Progenitor cell of endocrine pancreas (in vitro differentiated cells): ENCODE results near the gene FAM118A. TPM values are rescaled to one million over a fixed set of nuclear protein-coding genes. Genes with fewer than 3 reads are reported as not detected.
"Not testable (repeated sequence)": the region's sequence is repeated elsewhere in the genome, so short reads cannot be mapped to it uniquely, and the experiment has no call there.

Experiments used
- DNase-seq: peaks from one replicate; pipeline ENCODE4 v3.0.0; 2021; ENCODE audit warnings: low spot score; ENCODE audit not compliant: unreplicated experiment
- H3K27ac Mint-ChIP-seq: 2 replicates; pipeline ENCODE4 v1.8.0; 2021; ENCODE audit warnings: mild to moderate bottlenecking, moderate library complexity, mixed read lengths
- H3K27me3 Mint-ChIP-seq: 2 replicates; pipeline ENCODE4 v1.8.0; 2021; ENCODE audit warnings: mixed read lengths
- H3K36me3 Mint-ChIP-seq: 2 replicates; pipeline ENCODE4 v1.8.0; 2022; ENCODE audit warnings: mixed read lengths; ENCODE audit not compliant: insufficient read depth
- H3K4me1 Mint-ChIP-seq: 2 replicates; pipeline ENCODE4 v1.8.0; 2021; ENCODE audit warnings: low read depth, mixed read lengths
- H3K4me3 Mint-ChIP-seq: 2 replicates; pipeline ENCODE4 v1.8.0; 2021; ENCODE audit warnings: low read depth, mild to moderate bottlenecking, moderate library complexity, mixed read lengths
- H3K9me3 Mint-ChIP-seq: 2 replicates; pipeline ENCODE4 v1.8.0; 2021; ENCODE audit warnings: low read depth, mixed read lengths
- long read RNA-seq: library from polyadenylated mRNA; unstranded; transcript quantifications from one replicate; pipeline ENCODE4 v2.0.0, GENCODE V29; 2020
- total RNA-seq: library from RNA; stranded (reverse); gene quantifications from 2 replicates; pipeline ENCODE4 v1.2.1, GENCODE V29; 2021
- TF ChIP-seq, protein P1 (sequence below): fragments of 200-600 bp; sonication (generic); IDR thresholded peaks from one replicate; pipeline ENCODE4 v1.5.0; 2021; ENCODE audit warnings: antibody characterized with exemption, mild to moderate bottlenecking; ENCODE audit not compliant: unreplicated experiment

The FAM118A gene
- total RNA-seq, result 122 and 131 TPM in 2 replicates
- long read RNA-seq, partial matches to known transcripts, result 10 of 61 reads
- long read RNA-seq, other reads (novel, unspliced or antisense), result 47 of 61 reads

DNA sequence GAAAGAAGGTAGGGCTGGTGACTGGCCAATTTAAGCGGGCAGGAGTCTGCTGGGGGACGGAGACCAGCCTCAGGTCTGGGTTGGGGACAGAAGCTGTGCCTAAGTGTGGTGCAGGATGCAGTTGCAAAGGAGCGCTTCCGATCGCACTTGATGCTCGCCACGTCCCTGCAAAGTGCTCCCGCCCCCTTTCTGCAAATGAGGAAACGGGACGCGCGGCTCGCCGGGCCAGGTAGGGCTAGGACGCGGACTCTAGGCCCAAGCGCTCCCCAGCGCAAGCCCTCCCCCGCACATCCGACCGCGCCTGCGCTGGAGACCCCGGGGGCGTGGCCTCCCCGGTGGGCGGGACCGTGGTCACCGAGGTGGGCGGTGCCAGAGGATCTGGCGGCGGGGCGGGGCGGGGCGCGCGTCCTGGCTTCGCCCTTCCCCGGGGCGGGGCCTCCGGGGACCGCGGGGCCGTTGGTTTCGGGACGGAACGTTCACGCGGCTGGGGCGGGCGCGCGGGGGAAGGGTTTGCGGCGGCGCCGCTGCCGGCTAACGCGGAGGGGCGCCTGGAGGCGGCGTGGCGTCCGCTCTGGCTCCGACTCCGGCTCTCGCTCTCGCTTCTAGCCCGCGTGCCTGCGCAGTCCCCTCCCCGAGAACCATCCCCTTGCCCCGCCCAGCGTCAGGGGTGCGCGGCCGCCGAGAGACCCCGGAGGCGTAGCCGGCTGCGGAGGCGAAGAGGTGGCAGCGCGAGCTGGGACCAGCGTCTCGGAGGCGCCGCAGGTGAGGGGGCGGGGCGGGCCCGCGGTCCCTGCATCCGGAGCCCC lies at the start of gene FAM118A:
Gene FAM118A (plus strand): TSS at position 513 of the 806 bp plus-strand sequence. CDS start 12,446 bp downstream, outside the sequence.
- Mint-ChIP-seq H3K27ac (peak within 1 kb of the TSS; percentile 95), H3K27me3 (peaks cover 5% of the 10 kb centered on the region), H3K4me3 (peak within 1 kb of the TSS; percentile 82), H3K36me3 (no peaks in the 10 kb centered on the region), H3K4me1 (peaks cover 36% of the 10 kb centered on the region), H3K9me3 (no peaks in the 10 kb centered on the region)
- peak; percentile 100 for DNase-seq
- TF ChIP-seq, protein P1, sequence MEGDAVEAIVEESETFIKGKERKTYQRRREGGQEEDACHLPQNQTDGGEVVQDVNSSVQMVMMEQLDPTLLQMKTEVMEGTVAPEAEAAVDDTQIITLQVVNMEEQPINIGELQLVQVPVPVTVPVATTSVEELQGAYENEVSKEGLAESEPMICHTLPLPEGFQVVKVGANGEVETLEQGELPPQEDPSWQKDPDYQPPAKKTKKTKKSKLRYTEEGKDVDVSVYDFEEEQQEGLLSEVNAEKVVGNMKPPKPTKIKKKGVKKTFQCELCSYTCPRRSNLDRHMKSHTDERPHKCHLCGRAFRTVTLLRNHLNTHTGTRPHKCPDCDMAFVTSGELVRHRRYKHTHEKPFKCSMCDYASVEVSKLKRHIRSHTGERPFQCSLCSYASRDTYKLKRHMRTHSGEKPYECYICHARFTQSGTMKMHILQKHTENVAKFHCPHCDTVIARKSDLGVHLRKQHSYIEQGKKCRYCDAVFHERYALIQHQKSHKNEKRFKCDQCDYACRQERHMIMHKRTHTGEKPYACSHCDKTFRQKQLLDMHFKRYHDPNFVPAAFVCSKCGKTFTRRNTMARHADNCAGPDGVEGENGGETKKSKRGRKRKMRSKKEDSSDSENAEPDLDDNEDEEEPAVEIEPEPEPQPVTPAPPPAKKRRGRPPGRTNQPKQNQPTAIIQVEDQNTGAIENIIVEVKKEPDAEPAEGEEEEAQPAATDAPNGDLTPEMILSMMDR, result no peak

DNA sequence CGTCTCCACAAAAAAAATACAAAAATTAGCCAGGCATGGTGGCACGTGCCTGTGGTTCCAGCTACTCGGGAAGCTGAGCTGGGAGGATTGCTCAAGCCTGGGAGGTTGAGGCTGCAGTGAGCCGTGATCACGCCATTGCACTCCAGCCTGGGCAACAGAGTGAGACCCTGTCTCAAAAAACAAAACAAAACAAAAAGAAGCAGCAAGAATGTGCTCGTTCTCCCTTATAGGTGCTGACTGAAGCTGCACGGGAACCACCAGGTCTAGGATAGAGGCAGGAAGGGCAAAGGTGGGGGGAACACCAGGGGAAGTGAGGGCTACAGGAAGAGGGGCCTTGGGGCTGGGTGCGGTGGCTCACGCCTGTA lies 49.4 kb upstream of the FAM118A start:
- H3K4me3 Mint-ChIP-seq, H3K9me3 Mint-ChIP-seq, DNase-seq, H3K4me1 Mint-ChIP-seq, H3K27ac Mint-ChIP-seq, H3K36me3 Mint-ChIP-seq, H3K27me3 Mint-ChIP-seq: not testable (repeated sequence)

DNA sequence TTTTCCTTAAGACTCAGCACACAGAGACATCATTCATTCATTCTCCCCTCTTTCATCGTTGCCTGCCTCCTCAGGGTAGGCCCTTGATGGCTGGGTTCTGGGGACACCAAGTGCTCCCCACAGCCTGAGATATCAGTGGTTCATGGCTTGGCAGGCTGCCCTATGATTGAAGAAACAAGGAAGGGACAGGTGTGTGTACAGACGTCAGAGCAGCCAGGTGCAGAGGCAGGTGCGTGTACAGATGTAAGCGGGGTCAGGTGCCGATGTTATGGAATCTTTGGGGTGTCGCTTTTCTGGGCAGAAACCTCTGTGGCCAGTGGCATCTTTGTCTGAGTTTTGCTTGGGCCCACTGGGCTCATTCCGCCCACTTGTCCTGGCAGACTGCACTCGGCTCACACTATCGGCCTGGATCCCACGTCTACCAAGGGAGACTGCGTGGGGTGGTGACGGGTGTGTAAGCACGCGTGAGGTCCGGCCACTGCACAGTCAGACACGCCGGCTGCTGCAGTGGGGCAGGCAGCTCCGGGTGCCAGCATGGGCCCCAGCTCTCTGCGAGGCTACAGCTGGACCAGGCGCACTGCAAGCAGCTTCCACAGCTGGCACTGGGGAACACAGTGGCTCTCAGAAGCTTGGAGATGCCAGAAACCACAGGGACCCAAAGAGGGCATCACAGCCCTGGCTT lies 48.2 kb upstream of the FAM118A start:
- TF ChIP-seq, protein P1, result no peak
- no peak overlapping the region for H3K27ac Mint-ChIP-seq
- H3K27me3 Mint-ChIP-seq, result peaks cover 6% of the 10 kb centered on the region
- no peak for DNase-seq
- no peaks in the 10 kb centered on the region for H3K9me3 Mint-ChIP-seq
- no peak overlapping the region for H3K4me3 Mint-ChIP-seq
- H3K36me3 Mint-ChIP-seq, result no peaks in the 10 kb centered on the region
- H3K4me1 Mint-ChIP-seq, result no peaks in the 10 kb centered on the region

DNA sequence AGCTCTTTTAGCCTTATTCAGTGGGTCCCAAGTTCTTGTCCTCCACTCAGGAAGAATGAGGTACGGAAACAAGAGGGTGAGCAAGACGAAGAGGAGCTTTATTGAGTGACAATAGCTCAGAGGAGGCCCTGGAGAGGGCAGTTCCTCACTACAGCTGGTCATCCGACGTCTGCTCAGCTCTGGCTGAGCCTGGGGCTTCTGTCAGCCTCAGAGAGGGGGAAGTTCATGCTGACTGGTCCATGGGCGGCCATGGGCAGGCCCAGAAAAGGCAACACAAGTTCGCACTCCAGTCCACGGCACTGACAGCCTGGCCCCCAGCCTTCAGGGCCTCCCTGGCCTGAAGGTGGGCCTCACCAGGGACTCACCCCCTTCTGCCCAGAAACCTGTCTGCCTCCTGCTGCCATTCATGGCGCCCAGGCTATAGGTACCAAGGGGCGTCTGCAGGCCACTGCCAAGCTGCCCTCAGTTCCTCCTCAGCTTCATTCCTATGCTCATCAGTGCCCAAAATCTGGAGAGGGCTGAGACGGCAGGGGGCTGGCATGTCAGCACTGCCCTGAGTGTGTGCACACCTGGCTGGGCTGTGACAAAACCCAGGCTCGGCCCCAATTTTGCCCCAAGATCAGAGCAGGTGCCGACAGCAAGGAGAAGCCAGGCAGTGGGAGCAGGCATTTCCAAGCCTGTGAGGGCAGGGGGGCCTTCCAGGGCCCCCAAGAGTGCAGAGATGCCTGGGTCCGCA lies 47.4 kb upstream of the FAM118A start:
- DNase-seq, result no peak
- no peaks in the 10 kb centered on the region for H3K4me1 Mint-ChIP-seq

GRCh38 chr22:45262931-45263462 lies 46.7 kb upstream of the FAM118A start:
- no peak for DNase-seq
- TF ChIP-seq, protein P1, result no peak
- no peak overlapping the region for H3K27ac Mint-ChIP-seq
- H3K27me3 Mint-ChIP-seq, result peaks cover 6% of the 10 kb centered on the region
- H3K36me3 Mint-ChIP-seq, result no peaks in the 10 kb centered on the region
- no peaks in the 10 kb centered on the region for H3K9me3 Mint-ChIP-seq
- H3K4me3 Mint-ChIP-seq, result no peak overlapping the region
- H3K4me1 Mint-ChIP-seq, result no peaks in the 10 kb centered on the region

More for the DNA sequence above, 47.4 kb upstream of the FAM118A start:
- Mint-ChIP-seq H3K4me3 (no peak overlapping the region), H3K27me3 (peaks cover 6% of the 10 kb centered on the region), H3K9me3 (no peaks in the 10 kb centered on the region), H3K27ac (peak overlapping the region; percentile 37), H3K36me3 (no peaks in the 10 kb centered on the region)
- TF ChIP-seq, protein P1, result no peak
